CD1c-positive myeloid dendritic cell (primary cell): ENCODE measurements around the gene GPC6.

ENCODE experiments used
- DNase-seq: peaks from one replicate; pipeline ENCODE4 v3.0.0-alpha.2; 2016; ENCODE audit errors: extremely low spot score

Gene GPC6

GRCh38 chr13:94168783-94169453 lies 942.3 kb downstream of the GPC6 start:
- peak; percentile 60 for DNase-seq

- DNase-seq, result peak; percentile 24
Observed at GRCh38 chr13:94169454-94170144, 943.0 kb downstream of the GPC6 start.

GRCh38 chr13:94170145-94170571 lies 943.6 kb downstream of the GPC6 start:
- no peak for DNase-seq

GRCh38 chr13:94172416-94172815 lies 945.8 kb downstream of the GPC6 start:
- no peak for DNase-seq

- DNase-seq, result no peak
Observed at GRCh38 chr13:94173312-94173854, 946.8 kb downstream of the GPC6 start.

GRCh38 chr13:94174009-94174408 lies 947.4 kb downstream of the GPC6 start:
- DNase-seq, result no peak

DNA sequence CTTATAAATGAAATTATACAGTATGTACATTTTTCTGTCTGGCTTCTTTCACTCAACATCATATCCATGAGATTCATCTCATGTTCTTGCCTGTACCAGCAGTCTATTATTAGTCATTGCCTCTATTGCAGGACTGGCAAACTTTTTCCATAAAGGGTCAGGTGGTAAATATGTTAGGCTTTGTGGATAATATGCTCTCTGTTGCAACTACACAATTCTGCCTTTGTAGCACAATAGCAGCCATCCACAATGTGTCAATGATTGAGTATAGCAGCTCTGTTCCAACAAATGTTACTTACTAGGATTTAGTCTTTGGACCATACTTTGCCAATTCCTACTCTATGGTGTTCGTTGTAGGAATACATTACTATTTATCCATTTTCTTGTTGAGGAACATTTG lies 948.5 kb downstream of the GPC6 start:
- DNase-seq, result no peak

DNA sequence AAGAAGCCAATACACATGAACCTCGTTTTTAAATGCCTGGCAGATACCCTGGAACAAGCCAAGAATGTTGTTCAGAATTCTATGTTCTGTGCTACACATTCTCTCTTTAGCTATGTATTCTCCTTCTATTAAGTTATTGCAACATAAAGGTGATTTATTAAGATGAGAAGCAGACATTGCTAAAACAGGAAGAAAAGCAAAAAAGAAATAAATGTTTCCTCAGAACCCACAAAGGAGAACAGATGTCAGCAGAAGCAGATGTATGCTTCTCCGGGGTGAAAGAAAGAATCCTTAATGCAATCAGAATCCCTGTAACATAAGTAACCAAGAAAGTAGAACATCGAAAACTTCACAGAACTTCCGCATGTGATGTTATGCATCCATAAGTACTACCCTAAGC lies 950.0 kb downstream of the GPC6 start:
- DNase-seq, result peak; percentile 11

DNA sequence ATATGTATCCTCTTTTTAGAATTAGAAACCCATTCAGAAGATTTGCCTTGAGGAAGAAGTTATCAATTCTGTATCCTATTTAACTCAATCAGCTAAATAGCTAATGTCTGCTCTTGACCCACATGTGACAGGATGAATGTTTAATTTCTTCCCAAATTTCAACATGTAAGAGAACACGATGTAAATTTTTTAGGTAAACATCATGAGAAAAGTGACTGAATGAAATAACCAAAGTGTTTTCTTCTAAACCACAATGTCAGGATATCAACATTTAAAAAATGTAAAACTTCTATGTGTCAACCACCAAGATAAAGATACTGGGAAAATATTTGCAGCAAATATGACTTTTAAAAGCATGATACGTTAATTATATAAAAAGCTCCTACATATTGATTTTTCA lies 950.4 kb downstream of the GPC6 start:
- DNase-seq, result no peak

DNA sequence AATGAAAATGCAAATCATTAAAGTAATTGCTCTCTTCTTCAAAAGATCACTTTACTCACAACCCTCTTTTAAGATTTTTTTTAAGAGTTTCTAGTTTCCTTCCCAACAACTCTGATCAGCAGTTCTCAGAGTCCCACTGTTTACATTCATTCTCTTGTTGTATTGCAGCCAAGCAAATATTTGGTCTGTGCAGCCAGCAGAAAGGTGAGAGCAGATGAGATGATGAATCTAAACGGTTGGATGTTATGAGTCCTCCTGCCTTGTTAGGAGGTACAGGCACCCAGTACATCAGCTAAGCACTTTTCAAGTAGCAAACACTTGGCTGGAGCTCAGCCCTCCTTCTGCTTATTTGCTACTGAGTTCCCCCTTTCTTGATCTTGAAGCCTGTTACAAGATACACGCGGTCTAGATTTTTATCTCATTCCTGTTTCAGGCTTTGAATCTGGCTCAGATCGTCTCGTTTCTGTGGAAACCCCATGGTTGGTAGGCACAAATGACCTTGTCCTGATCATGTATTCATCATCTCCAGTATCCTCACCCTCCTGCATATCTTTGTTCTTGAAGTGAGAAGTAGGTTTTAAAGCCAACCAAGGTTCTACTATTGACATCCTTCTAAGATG lies 952.1 kb downstream of the GPC6 start:
- DNase-seq, result no peak

GRCh38 chr13:94181461-94182107 lies 955.0 kb downstream of the GPC6 start:
- DNase-seq, result no peak

DNA sequence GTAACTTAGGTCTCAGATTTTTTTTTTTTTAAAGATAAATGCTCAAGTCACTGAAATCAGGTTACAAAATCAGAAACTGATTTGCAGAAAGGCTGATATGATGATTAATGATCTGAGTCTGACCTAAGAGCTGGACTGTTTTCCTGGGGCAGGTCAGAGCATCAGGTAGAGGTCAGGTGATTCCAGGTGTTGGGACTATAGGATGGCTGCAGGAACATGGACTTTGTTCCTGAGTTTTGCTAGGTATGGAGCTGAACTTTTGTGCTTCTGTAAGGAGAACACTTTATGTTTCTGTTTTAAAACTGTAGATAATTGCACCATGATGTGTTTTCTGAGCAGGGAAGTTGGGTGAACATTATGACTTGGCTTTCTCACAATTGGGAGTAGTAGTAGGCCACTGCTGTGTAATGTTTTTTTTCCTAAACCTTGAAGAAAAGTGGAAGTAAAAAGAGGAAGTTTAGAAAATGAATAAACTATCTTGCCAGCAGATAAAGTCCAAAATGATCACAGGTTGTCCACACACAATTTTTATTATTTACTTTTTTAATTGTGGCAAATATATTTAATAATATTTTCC lies 955.7 kb downstream of the GPC6 start:
- peak; percentile 66 for DNase-seq

- no peak for DNase-seq
Observed at GRCh38 chr13:94186470-94186869, 959.9 kb downstream of the GPC6 start.

DNA sequence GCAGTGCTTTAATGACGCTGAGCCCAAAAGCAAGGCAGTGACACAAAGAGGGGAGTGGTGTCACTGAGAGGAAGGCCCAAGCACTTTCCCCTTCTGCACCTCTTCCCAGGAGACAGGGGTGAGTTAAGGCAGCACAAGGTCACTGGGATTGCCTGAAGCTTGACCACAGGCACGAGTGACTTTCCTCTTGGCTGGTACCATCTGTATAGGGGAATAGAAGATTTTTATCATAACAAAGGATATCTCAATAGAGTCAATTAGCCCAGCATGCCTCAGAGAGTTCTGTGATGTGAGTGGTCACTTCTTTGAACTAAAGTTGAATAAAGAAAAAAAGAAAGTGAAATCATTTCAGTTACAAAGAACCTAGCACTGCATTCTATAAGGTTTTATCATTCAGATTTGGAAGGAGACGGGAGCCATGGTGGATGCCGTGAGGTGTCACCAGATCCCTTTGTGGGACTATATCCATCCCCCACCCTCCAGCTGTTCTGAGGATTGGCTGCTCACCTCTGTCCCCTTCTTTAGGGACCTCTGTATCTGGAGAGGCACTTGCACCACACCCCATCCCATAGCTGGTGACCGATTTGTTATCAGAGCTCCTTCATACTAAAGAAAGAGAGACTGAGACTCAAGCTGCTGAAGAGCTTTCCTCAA lies 961.7 kb downstream of the GPC6 start:
- no peak for DNase-seq

- peak; percentile 16 for DNase-seq
Observed at GRCh38 chr13:94192431-94192975, 965.9 kb downstream of the GPC6 start.

- no peak for DNase-seq
Observed at GRCh38 chr13:94195715-94196114, 969.1 kb downstream of the GPC6 start.

GRCh38 chr13:94196413-94196812 lies 969.8 kb downstream of the GPC6 start:
- no peak for DNase-seq

GRCh38 chr13:94198681-94199080 lies 972.1 kb downstream of the GPC6 start:
- no peak for DNase-seq

- DNase-seq, result no peak
Observed at GRCh38 chr13:94199135-94199534, 972.5 kb downstream of the GPC6 start.

GRCh38 chr13:94201022-94201421 lies 974.4 kb downstream of the GPC6 start:
- no peak for DNase-seq

- no peak for DNase-seq
Observed at GRCh38 chr13:94204163-94204562, 977.6 kb downstream of the GPC6 start.
